PC-3 (cell line): ENCODE data around the gene RPS26. TPM values are rescaled to one million over a fixed set of nuclear protein-coding genes. Genes with fewer than 3 reads are reported as not detected.

Experiments used
- ATAC-seq: fragments of 200-7000 bp; cut with Tn5 transposase; 2 replicates; pipeline ENCODE4 v1.9.1; 2020; ENCODE audit warnings: mild to moderate bottlenecking, moderate library complexity
- Bru-seq: library from RNA; stranded (reverse); fragments of 400-500 nt; gene quantifications from one replicate; lab custom pipeline; 2021; lab: Mats Ljungman, UMichigan
- BruChase-seq, 2 experiments: library from RNA; stranded (reverse); fragments of 400-500 nt; gene quantifications; one replicate each; lab custom pipeline; 2021; lab: Mats Ljungman, UMichigan
- BruUV-seq: library from RNA; stranded (reverse); fragments of 400-500 nt; replicated peaks from 2 replicates; lab custom pipeline; 2021; lab: Mats Ljungman, UMichigan
- CTCF ChIA-PET: fragments of 300-600 bp; sonication (Branson Sonifier 250); formaldehyde crosslinking; loops from one replicate; lab custom pipeline; 2022; ENCODE audit warnings: antibody characterized with exemption; lab: Charles Lee
- POLR2A ChIA-PET: fragments of 300-600 bp; sonication (Branson Sonifier 250); formaldehyde crosslinking; loops from one replicate; lab custom pipeline; 2022; ENCODE audit warnings: antibody characterized with exemption; ENCODE audit not compliant: unreplicated experiment; lab: Charles Lee
- DNase-seq: peaks from one replicate; pipeline ENCODE4 v3.0.0-alpha.2; 2015
- H2AFZ ChIP-seq: fragments of 300-600 bp; sonication (generic); 2 replicates; pipeline ENCODE4 v1.6.0; 2016; ENCODE audit warnings: antibody characterized with exemption, low read length
- H3F3A ChIP-seq: fragments of 300-600 bp; sonication (generic); one replicate; pipeline ENCODE4 v1.6.0; 2017; ENCODE audit warnings: antibody characterized with exemption, low read length, control low read depth, mild to moderate bottlenecking; ENCODE audit not compliant: unreplicated experiment
- H3K27ac ChIP-seq: fragments of 300-600 bp; sonication (generic); 2 replicates; pipeline ENCODE4 v1.5.1; 2016; ENCODE audit warnings: mild to moderate bottlenecking, low read length
- H3K27me3 ChIP-seq: fragments of 300-600 bp; sonication (generic); 2 replicates; pipeline ENCODE4 v1.6.1; 2016; ENCODE audit warnings: low read length, mixed read lengths
- H3K36me3 ChIP-seq: fragments of 300-600 bp; sonication (generic); 2 replicates; pipeline ENCODE4 v1.6.1; 2016; ENCODE audit warnings: low read depth, mixed run types, low read length, mixed read lengths
- H3K4me1 ChIP-seq: fragments of 300-600 bp; sonication (generic); 2 replicates; pipeline ENCODE4 v1.5.1; 2016; ENCODE audit warnings: low read length; ENCODE audit not compliant: insufficient read depth
- H3K4me2 ChIP-seq: fragments of 300-600 bp; sonication (generic); 2 replicates; pipeline ENCODE4 v1.6.0; 2016; ENCODE audit warnings: low read length
- H3K4me3 ChIP-seq: fragments of 300-600 bp; sonication (generic); 2 replicates; pipeline ENCODE4 v1.5.1; 2016; ENCODE audit warnings: mild to moderate bottlenecking, low read length, mixed read lengths
- H3K79me2 ChIP-seq: fragments of 300-600 bp; sonication (generic); 2 replicates; pipeline ENCODE4 v1.6.1; 2017; ENCODE audit warnings: low read length, mixed read lengths
- H3K9ac ChIP-seq: fragments of 300-600 bp; sonication (generic); 2 replicates; pipeline ENCODE4 v1.6.0; 2016; ENCODE audit warnings: mild to moderate bottlenecking, low read length
- H3K9me2 ChIP-seq: fragments of 300-600 bp; sonication (generic); replicated peaks from 2 replicates; pipeline ENCODE4 v1.6.1; 2016; ENCODE audit warnings: mixed run types, low read length, mixed read lengths
- H3K9me3 ChIP-seq: fragments of 300-600 bp; sonication (generic); 2 replicates; pipeline ENCODE4 v1.6.1; 2016; ENCODE audit warnings: low read length, mixed read lengths
- H4K20me1 ChIP-seq: fragments of 300-600 bp; sonication (generic); 2 replicates; pipeline ENCODE4 v1.6.1; 2016; ENCODE audit warnings: low read length, mixed read lengths
- CTCF ChIP-seq: fragments of 300-600 bp; sonication (generic); conservative IDR thresholded peaks from 2 replicates; pipeline ENCODE4 v1.5.1; 2017; ENCODE audit warnings: antibody characterized with exemption, low read depth, mild to moderate bottlenecking, low read length
- EZH2 ChIP-seq: fragments of 300-600 bp; sonication (generic); IDR thresholded peaks from one replicate; pipeline ENCODE4 v1.6.1; 2017; ENCODE audit warnings: antibody characterized with exemption, mild to moderate bottlenecking, low read length; ENCODE audit not compliant: unreplicated experiment
- EZH2phosphoT487 ChIP-seq: fragments of 300-600 bp; sonication (generic); IDR thresholded peaks from 2 replicates; pipeline ENCODE4 v1.6.1; 2018; ENCODE audit warnings: mild to moderate bottlenecking, antibody characterized with exemption, low read length, borderline replicate concordance
- intact Hi-C: fragments of 100-400 bp; cut with micrococcal nuclease; formaldehyde crosslinking; loops from 2 replicates; pipeline ENCODE4 v1.9.0; 2023
- long read RNA-seq: library from polyadenylated mRNA; unstranded; transcript quantifications from one replicate; pipeline ENCODE4 v2.0.0, GENCODE V29; 2021; ENCODE audit not compliant: unreplicated experiment
- total RNA-seq: library from RNA; depleted of rRNA; stranded (reverse); fragments of >200 nt; gene quantifications from 2 replicates; pipeline ENCODE4 v1.2.3, GENCODE V29; 2014; rRNA removed

Gene RPS26
- total RNA-seq (183 and 320 TPM in 2 replicates), Bru-seq, nascent RNA (percentile 100 among the genes with signal in this experiment), BruChase-seq, experiment 1, labeled RNA remaining after a 6-hour chase (percentile 100 among the genes with signal in this experiment), BruChase-seq, experiment 2, labeled RNA remaining after a 2-hour chase (percentile 99 among the genes with signal in this experiment)
- long read RNA-seq, transcript RPS26-204 (4 exons, 1,140 nt): major isoform, 10 of 15 reads
- long read RNA-seq, partial matches to known transcripts: 0 of 15 reads
- long read RNA-seq, other reads (novel, unspliced or antisense): 1 of 15 reads

GRCh38 chr12:56041552-56042429, at the start of gene RPS26:
Gene RPS26 (plus strand): TSS chr12:56041918. CDS start chr12:56042167, 249 bp downstream.
- CTCF ChIA-PET: no interaction called here
- ATAC-seq (peak; percentile 95), DNase-seq (peak; percentile 99)
- intact Hi-C loops: loop anchor here (1.0 to 2.0 kb wide), 3 partner anchors 44 to 85 kb away; partner anchors contain the start of gene SUOX
- peaks cover 15% of the 10 kb centered on the region for H3F3A ChIP-seq
- peaks cover 19% of the 10 kb centered on the region for H3K4me1 ChIP-seq
- H3K36me3 ChIP-seq: peaks cover 24% of the 10 kb centered on the region
- H3K9ac ChIP-seq: peak within 1 kb of the TSS; percentile 96
- no TSS peak for BruUV-seq
- peak within 1 kb of the TSS; percentile 76 for H3K27ac ChIP-seq
- peaks cover 24% of the 10 kb centered on the region for H3K79me2 ChIP-seq
- H3K27me3 ChIP-seq: no peaks in the 10 kb centered on the region
- POLR2A ChIA-PET: no interaction called here
- H3K4me3 ChIP-seq: peak within 1 kb of the TSS; percentile 80
- peak within 1 kb of the TSS; percentile 91 for H3K4me2 ChIP-seq
- peak; percentile 59 for TF ChIP-seq CTCF
- no peak for TF ChIP-seq EZH2phosphoT487
- peak within 1 kb of the TSS; percentile 96 for H2AFZ ChIP-seq
- H4K20me1 ChIP-seq: peaks cover 17% of the 10 kb centered on the region
- no peaks in the 10 kb centered on the region for H3K9me2 ChIP-seq
- no peaks in the 10 kb centered on the region for H3K9me3 ChIP-seq

GRCh38 chr12:55993230-55993853, 48.4 kb upstream of the RPS26 start:
- Histone ChIP-seq H3K27me3 (no peaks in the 10 kb centered on the region), H4K20me1 (no peaks in the 10 kb centered on the region), H3K9ac (no peak overlapping the region), H2AFZ (no peak overlapping the region), H3K9me3 (no peaks in the 10 kb centered on the region), H3K27ac (no peak overlapping the region), H3K4me2 (no peak overlapping the region), H3K36me3 (peaks cover 24% of the 10 kb centered on the region; the same call in 1 of the 2 replicates), H3K79me2 (peaks cover 11% of the 10 kb centered on the region), H3F3A (no peaks in the 10 kb centered on the region), H3K4me1 (peaks cover 5% of the 10 kb centered on the region; the same call in 1 of the 2 replicates), H3K9me2 (no peaks in the 10 kb centered on the region), H3K4me3 (no peak overlapping the region)
- BruUV-seq: TSS peak; percentile 17
- intact Hi-C loops: no loop called here
- CTCF ChIA-PET: interaction anchor here (0.6 kb wide), 1 partner anchor 19 kb away, joined by 4 read pairs; no protein-coding TSS in a partner anchor
- POLR2A ChIA-PET: no interaction called here
- ATAC-seq (no peak), DNase-seq (no peak)
- TF ChIP-seq EZH2 (no peak), CTCF (no peak), EZH2phosphoT487 (no peak)
